HG03066 (cell line): Measurements from ENCODE around the gene EPHB2.

Experiments
- ATAC-seq: cut with Tn5 transposase; IDR thresholded peaks from one replicate; pipeline ENCODE4 v1.9.1; 2021; ENCODE audit warnings: low read depth; ENCODE audit not compliant: unreplicated experiment

Gene EPHB2

DNA sequence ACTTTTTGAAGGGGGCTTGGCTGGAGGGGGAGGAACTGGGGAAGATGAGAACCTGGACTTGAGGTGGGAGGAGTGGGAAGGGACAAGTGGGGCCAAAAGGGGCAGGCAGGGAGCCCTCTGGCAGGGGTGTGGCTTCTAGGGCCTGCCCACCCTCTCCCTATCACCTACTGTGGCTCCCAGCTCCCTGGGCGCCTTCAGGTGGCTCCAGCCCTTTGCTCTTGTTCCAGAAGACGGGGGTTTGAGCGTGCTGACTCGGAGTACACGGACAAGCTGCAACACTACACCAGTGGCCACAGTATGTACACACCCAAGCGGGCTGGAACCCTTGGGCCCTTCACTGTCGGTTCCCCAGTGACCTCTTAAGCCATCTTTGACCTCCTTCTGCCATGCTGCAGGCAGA is 185.5 kb downstream of the EPHB2 start:
- no peak for ATAC-seq

DNA sequence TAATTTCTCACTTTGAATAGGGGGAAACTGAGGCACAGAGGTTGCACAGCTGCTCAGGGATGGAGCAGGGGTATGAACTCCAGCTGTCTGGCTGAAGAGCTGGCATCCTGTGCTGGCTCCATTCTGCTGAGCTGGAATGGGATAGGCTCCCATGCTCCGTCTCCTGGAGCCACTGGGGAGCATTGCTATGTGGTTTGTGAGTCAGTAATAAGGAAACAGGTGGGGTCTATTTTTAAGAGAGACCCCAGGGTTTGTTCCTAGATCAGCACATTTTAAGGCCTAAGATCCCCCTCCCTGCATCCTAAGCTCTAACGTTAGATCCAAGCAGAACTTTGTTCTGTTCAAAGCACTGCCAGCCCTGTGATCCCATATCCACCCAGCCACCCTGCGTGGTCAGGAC is 189.8 kb downstream of the EPHB2 start:
- no peak for ATAC-seq

DNA sequence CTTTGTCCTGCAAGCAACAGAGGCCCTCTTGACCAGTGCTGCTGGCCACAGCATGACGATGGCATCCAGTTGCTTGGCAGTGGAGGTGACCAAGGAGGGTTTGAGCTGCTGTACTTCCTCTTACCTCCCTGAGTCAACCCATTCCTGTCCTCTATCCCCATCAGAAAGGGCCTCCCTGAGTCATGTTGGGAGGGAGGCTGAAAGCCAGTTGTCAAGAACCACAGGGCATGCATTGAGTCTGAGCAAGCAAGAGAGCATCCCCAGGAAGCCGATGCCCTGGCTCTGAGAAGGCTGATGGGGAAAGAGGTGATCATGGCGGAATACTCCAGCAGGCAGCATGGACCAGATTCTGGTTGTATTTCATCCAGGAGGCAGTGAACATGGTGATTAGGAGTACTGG is 192.5 kb downstream of the EPHB2 start:
- no peak for ATAC-seq

DNA sequence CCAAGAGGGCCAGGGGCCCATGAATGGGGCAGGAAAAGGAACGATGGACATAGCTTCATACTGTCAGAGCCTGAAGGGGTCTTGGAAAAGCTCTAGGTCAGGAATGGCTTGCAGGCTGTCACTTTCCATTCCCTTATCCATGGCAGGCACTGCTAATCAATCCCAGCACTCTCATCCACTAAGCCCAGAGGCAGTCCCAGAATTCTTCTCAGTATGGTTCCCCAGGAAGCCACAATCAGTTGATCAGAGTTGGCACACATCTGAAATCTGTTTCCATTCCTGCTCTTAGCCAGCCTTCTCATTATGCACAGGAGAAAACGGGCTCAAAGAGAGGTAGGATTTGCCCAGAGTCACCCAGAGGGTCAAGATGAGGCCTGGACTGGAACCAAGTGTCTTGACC is 196.3 kb downstream of the EPHB2 start:
- no peak for ATAC-seq

DNA sequence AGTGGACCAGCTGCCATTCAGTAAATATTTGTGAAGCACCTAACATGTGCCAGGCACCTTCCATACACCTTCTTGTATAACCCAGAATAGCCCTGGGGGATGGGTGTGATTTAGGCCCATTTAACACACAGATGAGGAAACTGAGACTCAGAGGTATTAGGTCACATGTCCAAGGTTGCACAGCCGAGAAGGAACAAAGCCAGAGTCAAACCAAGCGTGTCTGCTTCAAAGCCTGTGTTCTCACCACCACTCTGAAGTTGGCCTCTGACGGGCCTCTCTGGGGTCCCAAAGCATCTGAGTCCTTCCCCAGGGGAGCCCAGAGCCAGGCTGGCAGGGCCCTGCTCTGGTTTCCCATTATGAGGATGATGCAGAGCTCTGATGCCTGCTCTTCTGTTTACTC is 196.9 kb downstream of the EPHB2 start:
- ATAC-seq = no peak

DNA sequence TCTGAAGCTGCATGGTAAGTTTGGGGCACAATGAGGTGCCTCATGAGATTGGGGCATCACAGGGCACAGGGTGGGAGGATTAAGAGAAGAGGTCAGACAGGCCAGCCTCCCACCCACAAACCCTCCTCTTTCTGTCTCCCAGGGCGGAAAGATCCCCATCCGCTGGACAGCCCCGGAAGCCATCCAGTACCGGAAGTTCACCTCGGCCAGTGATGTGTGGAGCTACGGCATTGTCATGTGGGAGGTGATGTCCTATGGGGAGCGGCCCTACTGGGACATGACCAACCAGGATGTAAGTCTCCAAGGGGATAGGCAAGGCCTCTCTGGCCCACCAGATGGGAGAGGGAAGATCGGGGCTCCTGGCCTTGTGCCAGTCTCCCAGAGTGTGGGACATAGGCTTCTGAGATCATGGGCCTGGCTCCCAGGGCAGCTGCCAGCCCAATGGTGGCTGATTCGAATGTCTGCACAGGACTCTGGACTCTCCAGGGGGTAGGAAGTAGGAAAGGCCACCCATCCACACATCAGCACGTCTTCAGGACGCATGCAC is 198.3 kb downstream of the EPHB2 start:
- ATAC-seq = no peak

DNA sequence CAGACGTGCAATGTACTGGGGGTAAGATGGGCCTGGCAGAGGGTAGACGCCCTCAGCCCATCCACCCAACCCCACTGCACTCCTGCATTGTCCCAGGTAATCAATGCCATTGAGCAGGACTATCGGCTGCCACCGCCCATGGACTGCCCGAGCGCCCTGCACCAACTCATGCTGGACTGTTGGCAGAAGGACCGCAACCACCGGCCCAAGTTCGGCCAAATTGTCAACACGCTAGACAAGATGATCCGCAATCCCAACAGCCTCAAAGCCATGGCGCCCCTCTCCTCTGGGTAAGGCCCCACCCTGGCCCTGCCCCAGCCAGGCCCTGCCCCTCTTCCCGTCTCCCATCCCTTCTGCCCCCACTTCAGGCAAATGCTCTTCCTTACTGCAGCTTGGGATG is 199.6 kb downstream of the EPHB2 start:
- ATAC-seq = no peak

DNA sequence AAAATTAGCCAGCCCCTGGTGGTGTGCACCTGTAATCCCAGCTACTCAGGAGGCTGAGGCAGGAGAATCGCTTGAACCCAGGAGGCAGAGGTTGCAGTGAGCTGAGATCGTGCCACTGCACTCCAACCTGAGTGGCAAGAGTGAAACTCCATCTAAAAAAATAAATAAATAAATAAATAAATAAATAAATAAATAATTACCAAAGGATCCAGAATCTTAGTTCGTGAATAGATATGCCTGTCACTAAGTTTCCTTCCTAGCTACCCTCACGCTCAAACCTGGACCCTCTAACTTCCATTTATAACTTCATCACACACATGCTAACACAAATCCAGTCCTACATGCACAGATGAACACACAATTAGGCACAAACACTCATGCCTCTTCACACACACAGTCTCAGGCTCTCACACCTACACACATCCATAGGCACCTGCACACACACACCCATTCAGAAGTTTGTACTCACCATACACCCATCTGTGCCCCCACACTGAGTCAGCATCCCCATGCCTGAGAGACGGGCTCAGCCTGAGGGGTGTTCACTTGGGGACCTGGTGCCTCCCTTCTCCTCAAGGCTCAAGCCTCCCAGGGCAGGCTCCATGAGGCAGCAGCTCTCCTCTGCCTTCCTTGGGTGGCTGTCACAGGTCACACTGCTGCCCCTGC is 200.5 kb downstream of the EPHB2 start:
- no peak for ATAC-seq

DNA sequence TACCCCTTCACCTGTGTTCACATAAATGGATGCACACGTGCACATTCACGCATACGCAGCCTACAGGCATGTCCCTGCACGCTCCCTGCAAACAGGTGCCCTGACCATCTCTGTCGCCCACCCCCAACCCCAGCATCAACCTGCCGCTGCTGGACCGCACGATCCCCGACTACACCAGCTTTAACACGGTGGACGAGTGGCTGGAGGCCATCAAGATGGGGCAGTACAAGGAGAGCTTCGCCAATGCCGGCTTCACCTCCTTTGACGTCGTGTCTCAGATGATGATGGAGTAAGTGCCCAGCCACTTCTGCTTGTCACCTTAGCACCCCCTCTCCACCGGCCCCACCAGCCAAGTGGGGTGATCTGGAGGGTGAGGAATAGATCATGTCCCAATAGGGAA is 201.7 kb downstream of the EPHB2 start:
- no peak for ATAC-seq

DNA sequence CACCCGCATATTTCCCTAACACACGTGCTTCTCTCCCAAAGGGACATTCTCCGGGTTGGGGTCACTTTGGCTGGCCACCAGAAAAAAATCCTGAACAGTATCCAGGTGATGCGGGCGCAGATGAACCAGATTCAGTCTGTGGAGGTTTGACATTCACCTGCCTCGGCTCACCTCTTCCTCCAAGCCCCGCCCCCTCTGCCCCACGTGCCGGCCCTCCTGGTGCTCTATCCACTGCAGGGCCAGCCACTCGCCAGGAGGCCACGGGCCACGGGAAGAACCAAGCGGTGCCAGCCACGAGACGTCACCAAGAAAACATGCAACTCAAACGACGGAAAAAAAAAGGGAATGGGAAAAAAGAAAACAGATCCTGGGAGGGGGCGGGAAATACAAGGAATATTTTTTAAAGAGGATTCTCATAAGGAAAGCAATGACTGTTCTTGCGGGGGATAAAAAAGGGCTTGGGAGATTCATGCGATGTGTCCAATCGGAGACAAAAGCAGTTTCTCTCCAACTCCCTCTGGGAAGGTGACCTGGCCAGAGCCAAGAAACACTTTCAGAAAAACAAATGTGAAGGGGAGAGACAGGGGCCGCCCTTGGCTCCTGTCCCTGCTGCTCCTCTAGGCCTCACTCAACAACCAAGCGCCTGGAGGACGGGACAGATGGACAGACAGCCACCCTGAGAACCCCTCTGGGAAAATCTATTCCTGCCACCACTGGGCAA is 202.9 kb downstream of the EPHB2 start:
- no peak for ATAC-seq

DNA sequence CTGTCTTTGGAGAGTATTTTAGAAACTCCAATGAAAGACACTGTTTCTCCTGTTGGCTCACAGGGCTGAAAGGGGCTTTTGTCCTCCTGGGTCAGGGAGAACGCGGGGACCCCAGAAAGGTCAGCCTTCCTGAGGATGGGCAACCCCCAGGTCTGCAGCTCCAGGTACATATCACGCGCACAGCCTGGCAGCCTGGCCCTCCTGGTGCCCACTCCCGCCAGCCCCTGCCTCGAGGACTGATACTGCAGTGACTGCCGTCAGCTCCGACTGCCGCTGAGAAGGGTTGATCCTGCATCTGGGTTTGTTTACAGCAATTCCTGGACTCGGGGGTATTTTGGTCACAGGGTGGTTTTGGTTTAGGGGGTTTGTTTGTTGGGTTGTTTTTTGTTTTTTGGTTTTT is 203.5 kb downstream of the EPHB2 start:
- no peak for ATAC-seq

DNA sequence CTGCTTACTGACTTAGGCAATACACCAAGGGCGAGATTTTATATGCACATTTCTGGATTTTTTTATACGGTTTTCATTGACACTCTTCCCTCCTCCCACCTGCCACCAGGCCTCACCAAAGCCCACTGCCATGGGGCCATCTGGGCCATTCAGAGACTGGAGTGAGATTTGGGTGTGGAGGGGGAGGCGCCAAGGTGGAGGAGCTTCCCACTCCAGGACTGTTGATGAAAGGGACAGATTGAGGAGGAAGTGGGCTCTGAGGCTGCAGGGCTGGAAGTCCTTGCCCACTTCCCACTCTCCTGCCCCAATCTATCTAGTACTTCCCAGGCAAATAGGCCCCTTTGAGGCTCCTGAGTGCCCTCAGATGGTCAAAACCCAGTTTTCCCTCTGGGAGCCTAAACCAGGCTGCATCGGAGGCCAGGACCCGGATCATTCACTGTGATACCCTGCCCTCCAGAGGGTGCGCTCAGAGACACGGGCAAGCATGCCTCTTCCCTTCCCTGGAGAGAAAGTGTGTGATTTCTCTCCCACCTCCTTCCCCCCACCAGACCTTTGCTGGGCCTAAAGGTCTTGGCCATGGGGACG is 204.1 kb downstream of the EPHB2 start:
- no peak for ATAC-seq

DNA sequence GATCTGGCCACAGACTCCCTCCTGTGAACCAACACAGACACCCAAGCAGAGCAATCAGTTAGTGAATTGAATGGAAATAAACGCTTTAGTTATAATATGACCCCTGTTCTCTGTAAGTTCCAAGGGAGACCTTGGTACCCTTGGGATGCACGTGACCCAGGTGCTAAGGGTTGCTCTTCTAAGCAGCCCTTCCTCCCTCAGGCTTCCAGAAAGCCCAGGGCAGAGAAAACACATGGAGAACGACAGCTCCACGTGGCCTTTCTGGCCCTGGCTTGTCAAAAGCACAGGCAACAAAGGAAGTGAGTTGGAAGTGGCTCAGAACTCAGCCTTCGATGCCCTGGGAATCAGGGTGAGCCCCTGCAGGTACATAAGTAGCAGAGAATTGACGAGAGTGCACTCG is 204.6 kb downstream of the EPHB2 start:
- ATAC-seq = no peak

DNA sequence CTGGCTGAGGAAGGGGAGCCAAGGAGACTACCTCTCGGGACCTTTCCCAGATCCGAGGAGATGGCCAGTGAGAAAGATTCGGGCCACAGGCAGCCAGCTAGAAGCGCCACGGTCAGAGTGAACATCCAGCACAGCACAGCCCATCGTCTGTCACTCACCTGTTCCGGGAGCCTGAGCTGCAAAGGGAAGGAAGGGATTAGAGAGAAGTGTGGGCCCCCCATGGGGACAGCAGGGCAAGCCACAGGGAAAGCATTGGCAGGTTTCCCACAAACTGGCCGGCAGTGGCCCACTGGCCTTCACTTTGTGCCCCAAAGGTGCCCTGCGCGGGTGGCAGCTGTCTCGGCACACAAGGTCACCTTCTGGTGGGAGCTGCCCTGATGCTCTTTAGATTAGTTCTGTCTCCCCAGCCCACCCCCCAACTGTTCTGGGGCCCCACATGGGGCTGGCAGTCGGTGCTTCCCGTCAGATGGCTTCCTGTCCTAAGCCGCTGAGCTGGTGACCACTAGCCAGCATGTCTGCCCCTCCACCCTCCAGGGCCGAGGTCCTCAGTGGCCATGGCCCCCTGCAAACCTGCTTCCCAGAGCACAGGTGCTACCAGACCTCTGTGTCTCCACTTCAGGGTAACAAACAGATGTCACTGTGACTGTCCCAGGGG is 205.3 kb downstream of the EPHB2 start:
- no peak for ATAC-seq

DNA sequence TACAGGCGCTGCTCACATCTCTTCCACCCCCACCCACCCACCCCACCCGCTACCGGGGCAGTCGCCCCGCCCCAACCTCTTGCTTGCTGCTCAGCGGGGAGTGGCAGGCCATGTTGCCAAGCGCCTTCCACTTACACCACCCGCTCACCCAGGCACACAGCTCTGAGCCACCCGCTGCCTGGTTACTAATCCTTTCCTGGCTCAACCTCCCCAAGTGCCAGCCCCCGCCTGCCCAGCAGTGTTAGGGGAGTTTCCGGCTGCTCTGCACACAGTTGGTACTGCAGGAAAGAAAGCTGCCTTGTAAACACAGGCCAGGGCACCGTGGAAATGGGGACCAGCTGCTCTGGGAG is 205.8 kb downstream of the EPHB2 start:
- ATAC-seq = no peak

DNA sequence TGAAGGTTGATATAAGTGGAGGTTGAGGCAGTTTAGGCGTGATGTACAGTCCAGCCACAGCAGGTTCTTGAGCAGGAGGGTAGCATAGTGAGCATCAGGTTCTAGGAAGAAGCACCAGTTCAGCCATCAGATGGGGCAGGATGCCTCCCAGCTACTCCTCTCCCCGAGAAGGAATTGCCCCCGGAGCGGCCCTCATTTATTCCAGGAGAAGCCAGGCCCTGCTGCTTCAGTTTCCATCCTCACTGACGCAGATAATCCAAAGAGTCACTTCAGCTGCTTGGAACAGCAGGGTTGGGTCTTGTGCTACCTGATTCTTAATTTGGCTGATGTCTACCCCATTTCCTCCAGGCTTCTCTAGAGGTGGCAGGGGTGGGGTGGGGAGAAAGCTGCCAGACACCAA is 207.3 kb downstream of the EPHB2 start:
- ATAC-seq = no peak

DNA sequence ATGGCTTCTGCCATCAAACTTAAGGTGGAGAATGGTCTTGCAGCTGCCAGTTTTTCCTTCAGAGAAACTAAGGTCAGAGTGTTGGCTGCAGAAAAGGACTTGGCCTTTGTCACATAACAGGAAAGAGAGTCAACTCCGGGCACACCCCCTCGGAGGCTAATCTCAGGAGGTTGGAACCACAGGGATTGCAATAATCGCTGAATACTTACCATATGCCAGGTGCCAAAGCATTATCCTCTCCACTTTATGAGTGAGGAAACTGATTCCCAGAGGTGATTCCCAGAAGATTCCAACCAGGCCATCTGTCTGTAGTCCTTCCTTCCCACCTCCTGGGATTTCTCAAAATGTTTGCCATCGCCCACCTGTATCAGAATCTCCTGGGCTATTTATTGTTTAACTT is 208.0 kb downstream of the EPHB2 start:
- ATAC-seq = no peak

DNA sequence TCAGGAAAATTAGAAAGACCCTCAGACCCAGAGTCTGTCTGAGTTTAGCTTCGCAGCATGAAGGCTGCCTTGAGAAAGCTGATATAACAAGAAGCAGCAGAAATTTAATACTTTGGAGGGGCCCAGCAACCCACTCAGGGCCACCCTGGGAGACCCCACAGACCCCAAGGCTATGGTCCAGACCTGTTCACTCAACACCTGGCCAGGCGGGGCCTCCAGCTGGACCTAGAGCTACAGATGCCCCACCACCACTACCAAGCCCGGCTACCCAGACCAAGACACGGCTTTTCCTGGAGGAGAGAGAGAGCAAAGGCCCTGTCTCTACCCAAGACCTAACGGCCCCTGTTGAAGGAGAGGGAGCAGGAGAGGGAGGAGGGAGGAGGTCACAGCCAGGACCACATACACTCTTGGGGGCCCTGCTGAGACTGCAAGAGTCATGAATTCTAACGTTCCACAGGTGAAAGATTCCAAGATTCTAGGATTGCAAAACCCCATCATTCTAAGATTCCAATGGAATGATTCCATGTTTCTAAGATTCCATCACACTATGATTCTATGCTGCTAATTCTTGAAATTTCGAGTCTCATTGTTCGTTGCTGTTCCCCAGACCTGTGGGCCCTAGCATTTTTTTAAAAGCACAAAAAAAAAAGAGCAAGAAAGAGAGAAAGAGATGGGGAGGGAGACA is 208.8 kb downstream of the EPHB2 start:
- ATAC-seq = no peak

DNA sequence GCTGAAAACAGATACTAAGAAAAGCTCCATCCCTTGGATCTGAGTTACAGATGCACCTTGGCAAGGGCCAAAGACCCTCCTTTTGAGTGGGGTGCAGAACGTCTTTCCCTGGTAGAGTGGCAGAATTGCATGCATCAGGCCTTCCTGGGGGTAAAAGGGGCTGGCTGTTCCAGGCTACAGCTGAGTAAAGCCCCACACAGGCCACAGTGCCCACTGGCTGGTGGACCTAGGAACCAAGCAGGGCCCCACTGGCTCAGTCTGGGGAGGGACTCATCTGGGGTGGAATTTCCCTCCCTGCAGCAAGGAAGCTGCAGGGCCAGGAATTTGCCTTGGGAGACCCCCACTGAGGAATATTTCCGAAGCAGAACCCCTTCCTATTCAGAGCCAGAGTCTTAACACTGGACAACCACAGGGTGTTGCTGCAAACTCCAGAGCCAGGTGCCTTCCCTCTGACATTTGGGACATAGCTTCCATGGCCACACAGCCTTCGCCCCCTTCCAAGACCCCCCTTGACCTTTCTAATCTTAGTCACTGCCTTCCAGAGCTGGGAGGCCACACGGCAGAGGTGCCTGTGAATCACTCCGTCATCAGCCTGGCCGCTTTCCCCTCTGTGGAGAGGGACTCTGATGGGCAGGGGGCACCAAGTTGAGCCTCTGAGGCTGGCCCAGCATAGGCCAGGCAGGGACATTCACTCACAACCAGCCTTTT is 209.5 kb downstream of the EPHB2 start:
- ATAC-seq = no peak

DNA sequence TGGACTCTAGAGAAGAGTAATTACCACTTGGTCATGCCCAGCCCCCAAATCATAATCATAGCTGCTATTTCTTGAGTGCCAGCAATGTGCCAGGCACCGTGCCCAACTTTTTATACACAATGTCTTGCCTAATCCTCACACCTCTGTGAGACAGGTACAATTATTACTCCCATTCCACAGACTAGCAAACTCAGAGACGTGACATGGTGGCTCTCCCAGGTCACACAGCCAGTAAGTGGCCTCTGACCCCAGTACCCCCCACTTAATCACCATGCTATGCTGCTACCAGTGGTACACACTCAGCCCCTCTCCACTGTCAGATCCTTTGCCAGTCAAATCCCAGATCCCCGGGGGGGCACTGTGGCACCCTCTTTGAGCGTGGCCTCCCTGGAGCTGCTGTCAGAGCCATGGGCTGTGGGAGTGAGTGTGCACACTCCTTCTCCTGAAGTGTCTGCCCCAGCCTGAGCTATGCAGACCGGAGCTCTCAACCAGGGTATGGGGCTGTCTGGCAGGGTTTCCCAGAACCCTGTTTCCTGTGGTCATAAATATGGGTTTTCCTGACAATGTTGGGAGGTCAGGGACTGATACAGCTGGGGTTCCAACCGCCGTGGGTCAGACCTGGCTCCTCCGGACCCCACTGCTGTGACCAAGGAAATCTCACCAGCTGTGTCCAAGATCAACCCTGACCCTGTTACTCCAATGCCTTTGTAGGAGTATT is 210.3 kb downstream of the EPHB2 start:
- ATAC-seq = no peak
